HEK293 (cell line): ENCODE measurements around the gene AP5S1.

Experiments
- KLF9 ChIP-seq: fragments of 450-650 bp; formaldehyde crosslinking; IDR thresholded peaks from 2 replicates; pipeline ENCODE4 v1.5.1; 2016; ENCODE audit warnings: missing biosample characterization, missing genetic modification characterization, low read depth
- PRDM4 ChIP-seq: fragments of 450-650 bp; formaldehyde crosslinking; IDR thresholded peaks from 2 replicates; pipeline ENCODE4 v1.5.1; 2017; ENCODE audit warnings: missing biosample characterization, missing genetic modification characterization
- ZBTB1 ChIP-seq: fragments of 450-650 bp; formaldehyde crosslinking; IDR thresholded peaks from 2 replicates; pipeline ENCODE4 v1.5.1; 2016; ENCODE audit warnings: missing biosample characterization, missing genetic modification characterization
- ZBTB20 ChIP-seq: fragments of 450-650 bp; formaldehyde crosslinking; IDR thresholded peaks from 2 replicates; pipeline ENCODE4 v1.5.1; 2016; ENCODE audit warnings: missing biosample characterization, missing genetic modification characterization
- ZBTB48 ChIP-seq: fragments of 450-650 bp; formaldehyde crosslinking; IDR thresholded peaks from 2 replicates; pipeline ENCODE4 v1.5.1; 2016; ENCODE audit warnings: missing biosample characterization, missing genetic modification characterization
- ZNF132 ChIP-seq: fragments of 450-650 bp; formaldehyde crosslinking; IDR thresholded peaks from 2 replicates; pipeline ENCODE4 v1.5.1; 2017; ENCODE audit warnings: missing biosample characterization, missing genetic modification characterization, borderline replicate concordance
- ZNF138 ChIP-seq: fragments of 450-650 bp; formaldehyde crosslinking; IDR thresholded peaks from 2 replicates; pipeline ENCODE4 v1.5.1; 2016; ENCODE audit warnings: missing biosample characterization, missing genetic modification characterization, borderline replicate concordance
- ZNF146 ChIP-seq: fragments of 450-650 bp; formaldehyde crosslinking; IDR thresholded peaks from 2 replicates; pipeline ENCODE4 v1.5.1; 2016; ENCODE audit warnings: missing biosample characterization, missing genetic modification characterization
- ZNF23 ChIP-seq: fragments of 450-650 bp; formaldehyde crosslinking; IDR thresholded peaks from 2 replicates; pipeline ENCODE4 v1.5.1; 2016; ENCODE audit warnings: missing biosample characterization, missing genetic modification characterization, borderline replicate concordance
- ZNF350 ChIP-seq: fragments of 450-650 bp; formaldehyde crosslinking; IDR thresholded peaks from 2 replicates; pipeline ENCODE4 v1.5.0; 2017; ENCODE audit warnings: missing biosample characterization, mild to moderate bottlenecking, missing genetic modification characterization
- ZNF416 ChIP-seq: fragments of 450-650 bp; formaldehyde crosslinking; IDR thresholded peaks from 2 replicates; pipeline ENCODE4 v1.5.1; 2016; ENCODE audit warnings: missing biosample characterization, missing genetic modification characterization
- ZNF449 ChIP-seq: fragments of 450-650 bp; formaldehyde crosslinking; IDR thresholded peaks from 2 replicates; pipeline ENCODE4 v1.5.1; 2017; ENCODE audit warnings: missing biosample characterization, mild to moderate bottlenecking, missing genetic modification characterization, moderate library complexity
- ZNF488 ChIP-seq: fragments of 450-650 bp; formaldehyde crosslinking; IDR thresholded peaks from 2 replicates; pipeline ENCODE4 v1.5.1; 2016; ENCODE audit warnings: missing biosample characterization, missing genetic modification characterization
- ZNF555 ChIP-seq: fragments of 450-650 bp; formaldehyde crosslinking; conservative IDR thresholded peaks from 2 replicates; pipeline ENCODE4 v1.5.1; 2017; ENCODE audit warnings: missing biosample characterization, mild to moderate bottlenecking, missing genetic modification characterization, inconsistent platforms
- ZNF654 ChIP-seq: fragments of 450-650 bp; formaldehyde crosslinking; IDR thresholded peaks from 2 replicates; pipeline ENCODE4 v1.5.1; 2016; ENCODE audit warnings: low read depth, missing biosample characterization, missing genetic modification characterization
- ZNF692 ChIP-seq: fragments of 450-650 bp; formaldehyde crosslinking; IDR thresholded peaks from 2 replicates; pipeline ENCODE4 v1.5.1; 2016; ENCODE audit warnings: missing biosample characterization, missing genetic modification characterization
- ZNF785 ChIP-seq: fragments of 450-650 bp; formaldehyde crosslinking; IDR thresholded peaks from 2 replicates; pipeline ENCODE4 v1.5.1; 2016; ENCODE audit warnings: missing biosample characterization, missing genetic modification characterization
- ZNF837 ChIP-seq: fragments of 450-650 bp; formaldehyde crosslinking; IDR thresholded peaks from 2 replicates; pipeline ENCODE4 v1.5.1; 2016; ENCODE audit warnings: missing biosample characterization, missing genetic modification characterization
- ZXDB ChIP-seq: fragments of 450-650 bp; formaldehyde crosslinking; IDR thresholded peaks from 2 replicates; pipeline ENCODE4 v1.5.1; 2016; ENCODE audit warnings: missing biosample characterization, missing genetic modification characterization
- TF ChIP-seq, protein P1 (sequence below): fragments of 450-650 bp; formaldehyde crosslinking; IDR thresholded peaks from 2 replicates; pipeline ENCODE4 v1.5.1; 2017; ENCODE audit warnings: missing biosample characterization, missing genetic modification characterization
- TF ChIP-seq, protein P2 (sequence below): fragments of 450-650 bp; formaldehyde crosslinking; IDR thresholded peaks from 2 replicates; pipeline ENCODE4 v1.5.1; 2016; ENCODE audit warnings: missing biosample characterization, missing genetic modification characterization, borderline replicate concordance

The AP5S1 gene

GRCh38 chr20:3781153-3781910 lies 39.0 kb upstream of the AP5S1 start, which contains the start of gene SPEF1 (continued):
- TF ChIP-seq ZBTB1 (tag by site-specific recombination) (no peak), PRDM4 (no peak), ZNF350 (no peak), KLF9 (tag by site-specific recombination) (no peak), ZNF449 (tag by site-specific recombination) (no peak), ZNF837 (tag by site-specific recombination) (no peak), ZNF654 (tag by site-specific recombination) (peak; percentile 65), ZBTB20 (tag by site-specific recombination) (peak; percentile 71; the same call in 1 of the 2 replicates), ZNF785 (tag by site-specific recombination) (no peak), ZNF692 (tag by site-specific recombination) (peak; percentile 57), ZXDB (0 out of 2 replicates have a peak, but pooled peaks have one; percentile 38), ZNF138 (tag by site-specific recombination) (no peak), ZNF555 (no peak), ZNF488 (no peak), ZBTB48 (tag by site-specific recombination) (no peak), ZNF132 (tag by site-specific recombination) (no peak), ZNF416 (tag by site-specific recombination) (no peak), ZNF146 (no peak), ZNF23 (tag by site-specific recombination) (no peak)
- TF ChIP-seq, protein P1, sequence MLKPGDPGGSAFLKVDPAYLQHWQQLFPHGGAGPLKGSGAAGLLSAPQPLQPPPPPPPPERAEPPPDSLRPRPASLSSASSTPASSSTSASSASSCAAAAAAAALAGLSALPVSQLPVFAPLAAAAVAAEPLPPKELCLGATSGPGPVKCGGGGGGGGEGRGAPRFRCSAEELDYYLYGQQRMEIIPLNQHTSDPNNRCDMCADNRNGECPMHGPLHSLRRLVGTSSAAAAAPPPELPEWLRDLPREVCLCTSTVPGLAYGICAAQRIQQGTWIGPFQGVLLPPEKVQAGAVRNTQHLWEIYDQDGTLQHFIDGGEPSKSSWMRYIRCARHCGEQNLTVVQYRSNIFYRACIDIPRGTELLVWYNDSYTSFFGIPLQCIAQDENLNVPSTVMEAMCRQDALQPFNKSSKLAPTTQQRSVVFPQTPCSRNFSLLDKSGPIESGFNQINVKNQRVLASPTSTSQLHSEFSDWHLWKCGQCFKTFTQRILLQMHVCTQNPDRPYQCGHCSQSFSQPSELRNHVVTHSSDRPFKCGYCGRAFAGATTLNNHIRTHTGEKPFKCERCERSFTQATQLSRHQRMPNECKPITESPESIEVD (tag by site-specific recombination), result no peak
- TF ChIP-seq, protein P2, sequence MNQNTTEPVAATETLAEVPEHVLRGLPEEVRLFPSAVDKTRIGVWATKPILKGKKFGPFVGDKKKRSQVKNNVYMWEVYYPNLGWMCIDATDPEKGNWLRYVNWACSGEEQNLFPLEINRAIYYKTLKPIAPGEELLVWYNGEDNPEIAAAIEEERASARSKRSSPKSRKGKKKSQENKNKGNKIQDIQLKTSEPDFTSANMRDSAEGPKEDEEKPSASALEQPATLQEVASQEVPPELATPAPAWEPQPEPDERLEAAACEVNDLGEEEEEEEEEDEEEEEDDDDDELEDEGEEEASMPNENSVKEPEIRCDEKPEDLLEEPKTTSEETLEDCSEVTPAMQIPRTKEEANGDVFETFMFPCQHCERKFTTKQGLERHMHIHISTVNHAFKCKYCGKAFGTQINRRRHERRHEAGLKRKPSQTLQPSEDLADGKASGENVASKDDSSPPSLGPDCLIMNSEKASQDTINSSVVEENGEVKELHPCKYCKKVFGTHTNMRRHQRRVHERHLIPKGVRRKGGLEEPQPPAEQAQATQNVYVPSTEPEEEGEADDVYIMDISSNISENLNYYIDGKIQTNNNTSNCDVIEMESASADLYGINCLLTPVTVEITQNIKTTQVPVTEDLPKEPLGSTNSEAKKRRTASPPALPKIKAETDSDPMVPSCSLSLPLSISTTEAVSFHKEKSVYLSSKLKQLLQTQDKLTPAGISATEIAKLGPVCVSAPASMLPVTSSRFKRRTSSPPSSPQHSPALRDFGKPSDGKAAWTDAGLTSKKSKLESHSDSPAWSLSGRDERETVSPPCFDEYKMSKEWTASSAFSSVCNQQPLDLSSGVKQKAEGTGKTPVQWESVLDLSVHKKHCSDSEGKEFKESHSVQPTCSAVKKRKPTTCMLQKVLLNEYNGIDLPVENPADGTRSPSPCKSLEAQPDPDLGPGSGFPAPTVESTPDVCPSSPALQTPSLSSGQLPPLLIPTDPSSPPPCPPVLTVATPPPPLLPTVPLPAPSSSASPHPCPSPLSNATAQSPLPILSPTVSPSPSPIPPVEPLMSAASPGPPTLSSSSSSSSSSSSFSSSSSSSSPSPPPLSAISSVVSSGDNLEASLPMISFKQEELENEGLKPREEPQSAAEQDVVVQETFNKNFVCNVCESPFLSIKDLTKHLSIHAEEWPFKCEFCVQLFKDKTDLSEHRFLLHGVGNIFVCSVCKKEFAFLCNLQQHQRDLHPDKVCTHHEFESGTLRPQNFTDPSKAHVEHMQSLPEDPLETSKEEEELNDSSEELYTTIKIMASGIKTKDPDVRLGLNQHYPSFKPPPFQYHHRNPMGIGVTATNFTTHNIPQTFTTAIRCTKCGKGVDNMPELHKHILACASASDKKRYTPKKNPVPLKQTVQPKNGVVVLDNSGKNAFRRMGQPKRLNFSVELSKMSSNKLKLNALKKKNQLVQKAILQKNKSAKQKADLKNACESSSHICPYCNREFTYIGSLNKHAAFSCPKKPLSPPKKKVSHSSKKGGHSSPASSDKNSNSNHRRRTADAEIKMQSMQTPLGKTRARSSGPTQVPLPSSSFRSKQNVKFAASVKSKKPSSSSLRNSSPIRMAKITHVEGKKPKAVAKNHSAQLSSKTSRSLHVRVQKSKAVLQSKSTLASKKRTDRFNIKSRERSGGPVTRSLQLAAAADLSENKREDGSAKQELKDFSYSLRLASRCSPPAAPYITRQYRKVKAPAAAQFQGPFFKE (tag by site-specific recombination), result no peak
